SK-N-MC (cell line): ENCODE measurements around the gene ZMYND12.

ENCODE experiments used
- EZH2 ChIP-seq: fragments of 200-600 bp; sonication (generic); IDR thresholded peaks from one replicate; pipeline ENCODE4 v1.6.1; 2017; ENCODE audit warnings: antibody characterized with exemption
- POLR2AphosphoS5 ChIP-seq: IDR thresholded peaks from 2 replicates; pipeline ENCODE4 v1.6.1; 2012; ENCODE audit warnings: mild to moderate bottlenecking, low read depth, low read length, borderline replicate concordance

- TF ChIP-seq POLR2AphosphoS5 (no peak), EZH2 (no peak)
These were observed 13.2 kb downstream of the ZMYND12 start for GRCh38 chr1:42442662-42443061.
